ENCODE results near the gene HECTD2.

- no peak for TF ChIP-seq CTCF (IDR thresholded peaks at IDR 0.05)
- no peak for TF ChIP-seq CREB1 (CRISPR knock-in tag; IDR thresholded peaks at IDR 0.05)
- no peak for TF ChIP-seq PRDM15 (CRISPR knock-in tag; IDR thresholded peaks at IDR 0.05)
- TF ChIP-seq ERG (CRISPR knock-in tag; IDR thresholded peaks at IDR 0.05), result no peak
- TF ChIP-seq ATF3 (CRISPR knock-in tag; conservative IDR thresholded peaks at IDR 0.05), result no peak
Measured at GRCh38 chr10:91479583-91479982, 69.4 kb downstream of the HECTD2 start.
